Epidermal melanocyte (primary cell): ENCODE results near the gene RC3H2.

ENCODE experiments used
- DNase-seq: peaks from one replicate; pipeline ENCODE4 v3.0.0; 2011; ENCODE audit warnings: low spot score; ENCODE audit not compliant: insufficient read length

RC3H2 gene

GRCh38 chr9:122808141-122808540 lies 97.0 kb downstream of the RC3H2 start:
- no peak for DNase-seq

GRCh38 chr9:122807271-122807900 lies 97.8 kb downstream of the RC3H2 start:
- no peak for DNase-seq

GRCh38 chr9:122806661-122807060 lies 98.5 kb downstream of the RC3H2 start:
- DNase-seq = no peak

GRCh38 chr9:122800066-122801060 lies 104.8 kb downstream of the RC3H2 start, which contains the start of gene OR1K1:
TSS of gene OR1K1 (plus strand) at chr9:122800123. CDS start at chr9:122800123, 0 bp downstream.
- no peak for DNase-seq

GRCh38 chr9:122797316-122798063 lies 107.7 kb downstream of the RC3H2 start:
- DNase-seq = no peak
